DOHH2 (cell line): Measurements from ENCODE around the gene NPEPPS.
A peak's percentile ranks its signal among the peaks of the same experiment; 100 is the strongest.
"Not testable (repeated sequence)": the region's sequence is repeated elsewhere in the genome, so short reads cannot be mapped to it uniquely, and the experiment has no call there.

ENCODE experiments used
- H3F3A ChIP-seq: fragments of 200-600 bp; sonication (generic), shearing (Covaris generic); 2 replicates; pipeline ENCODE4 v1.6.0; 2016; ENCODE audit warnings: antibody characterized with exemption, mild to moderate bottlenecking; ENCODE audit not compliant: control insufficient read depth, insufficient read depth
- H3K27ac ChIP-seq: fragments of 200-600 bp; sonication (generic); 2 replicates; pipeline ENCODE4 v1.5.1; 2014; ENCODE audit warnings: low read depth, mild to moderate bottlenecking, low read length, moderate library complexity
- H3K27me3 ChIP-seq: fragments of 200-600 bp; sonication (generic); 2 replicates; pipeline ENCODE4 v1.6.1; 2014; ENCODE audit warnings: mild to moderate bottlenecking, low read length, mixed read lengths; ENCODE audit not compliant: control insufficient read depth
- H3K36me3 ChIP-seq: fragments of 200-600 bp; sonication (generic); 2 replicates; pipeline ENCODE4 v1.6.1; 2014; ENCODE audit warnings: mild to moderate bottlenecking, low read length, moderate library complexity, mixed read lengths; ENCODE audit not compliant: control insufficient read depth
- H3K4me1 ChIP-seq: fragments of 200-600 bp; sonication (generic); 2 replicates; pipeline ENCODE4 v1.6.1; 2014; ENCODE audit warnings: mild to moderate bottlenecking, low read length, mixed read lengths; ENCODE audit not compliant: control insufficient read depth
- H3K4me2 ChIP-seq: fragments of 200-600 bp; sonication (generic); 2 replicates; pipeline ENCODE4 v1.6.0; 2014; ENCODE audit warnings: mild to moderate bottlenecking, low read length, moderate library complexity
- H3K4me3 ChIP-seq: fragments of 200-600 bp; sonication (generic); 2 replicates; pipeline ENCODE4 v1.5.1; 2014; ENCODE audit warnings: mild to moderate bottlenecking, low read length, mixed read lengths
- H3K79me2 ChIP-seq: fragments of 200-600 bp; sonication (generic); 2 replicates; pipeline ENCODE4 v1.6.1; 2014; ENCODE audit warnings: mild to moderate bottlenecking, low read length, mixed read lengths; ENCODE audit not compliant: control insufficient read depth
- H3K9me2 ChIP-seq: fragments of 200-600 bp; sonication (generic); replicated peaks from 2 replicates; pipeline ENCODE4 v1.6.1; 2014; ENCODE audit warnings: mild to moderate bottlenecking, low read length, mixed read lengths; ENCODE audit not compliant: control insufficient read depth
- H3K9me3 ChIP-seq: fragments of 200-600 bp; sonication (generic); 2 replicates; pipeline ENCODE4 v1.6.1; 2014; ENCODE audit warnings: antibody characterized with exemption, low read length, mixed read lengths; ENCODE audit not compliant: control insufficient read depth, insufficient read depth
- H4K20me1 ChIP-seq: fragments of 200-600 bp; sonication (generic); 2 replicates; pipeline ENCODE4 v1.6.0; 2014; ENCODE audit warnings: low read depth, mild to moderate bottlenecking, antibody characterized with exemption, low read length, moderate library complexity; ENCODE audit not compliant: control insufficient read depth, insufficient read depth
- TF ChIP-seq, protein P1 (sequence below): fragments of 200-600 bp; sonication (generic); IDR thresholded peaks from one replicate; pipeline ENCODE4 v1.5.1; 2014; ENCODE audit warnings: antibody characterized with exemption, mild to moderate bottlenecking, low read depth, low read length; ENCODE audit not compliant: poor library complexity, severe bottlenecking

NPEPPS gene, protein sequence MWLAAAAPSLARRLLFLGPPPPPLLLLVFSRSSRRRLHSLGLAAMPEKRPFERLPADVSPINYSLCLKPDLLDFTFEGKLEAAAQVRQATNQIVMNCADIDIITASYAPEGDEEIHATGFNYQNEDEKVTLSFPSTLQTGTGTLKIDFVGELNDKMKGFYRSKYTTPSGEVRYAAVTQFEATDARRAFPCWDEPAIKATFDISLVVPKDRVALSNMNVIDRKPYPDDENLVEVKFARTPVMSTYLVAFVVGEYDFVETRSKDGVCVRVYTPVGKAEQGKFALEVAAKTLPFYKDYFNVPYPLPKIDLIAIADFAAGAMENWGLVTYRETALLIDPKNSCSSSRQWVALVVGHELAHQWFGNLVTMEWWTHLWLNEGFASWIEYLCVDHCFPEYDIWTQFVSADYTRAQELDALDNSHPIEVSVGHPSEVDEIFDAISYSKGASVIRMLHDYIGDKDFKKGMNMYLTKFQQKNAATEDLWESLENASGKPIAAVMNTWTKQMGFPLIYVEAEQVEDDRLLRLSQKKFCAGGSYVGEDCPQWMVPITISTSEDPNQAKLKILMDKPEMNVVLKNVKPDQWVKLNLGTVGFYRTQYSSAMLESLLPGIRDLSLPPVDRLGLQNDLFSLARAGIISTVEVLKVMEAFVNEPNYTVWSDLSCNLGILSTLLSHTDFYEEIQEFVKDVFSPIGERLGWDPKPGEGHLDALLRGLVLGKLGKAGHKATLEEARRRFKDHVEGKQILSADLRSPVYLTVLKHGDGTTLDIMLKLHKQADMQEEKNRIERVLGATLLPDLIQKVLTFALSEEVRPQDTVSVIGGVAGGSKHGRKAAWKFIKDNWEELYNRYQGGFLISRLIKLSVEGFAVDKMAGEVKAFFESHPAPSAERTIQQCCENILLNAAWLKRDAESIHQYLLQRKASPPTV

DNA sequence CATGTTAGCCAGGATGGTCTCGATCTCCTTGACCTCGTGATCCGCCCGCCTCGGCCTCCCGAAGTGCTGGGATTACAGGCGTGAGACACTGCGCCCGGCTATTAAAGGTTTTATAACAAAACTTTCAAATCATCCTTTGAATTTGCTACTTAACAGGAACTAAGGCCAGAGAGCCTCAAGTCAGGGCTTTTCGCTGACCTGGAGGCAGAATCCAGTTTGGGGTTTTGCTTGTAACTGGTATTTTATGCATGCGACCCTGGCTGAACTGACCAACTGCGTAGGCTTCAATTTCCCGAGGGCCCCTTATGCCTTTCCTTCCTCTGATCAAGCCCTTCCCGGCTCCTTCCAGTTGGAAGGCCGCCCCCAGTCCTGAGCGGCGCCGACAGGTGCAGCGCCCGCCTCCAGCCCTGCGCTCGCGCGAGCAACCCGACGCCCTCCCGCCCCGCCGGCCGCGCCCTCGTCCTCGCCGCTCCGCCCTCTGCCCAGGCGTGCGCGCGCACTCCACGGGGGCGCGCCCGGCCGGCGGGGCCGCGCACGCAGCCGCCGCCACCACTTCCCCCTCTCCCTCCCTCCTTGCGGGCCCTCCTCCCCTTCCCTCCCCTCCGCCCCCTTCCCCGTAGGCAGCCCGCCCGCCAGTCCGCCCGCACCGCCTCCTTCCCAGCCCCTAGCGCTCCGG is at the start of gene NPEPPS:
TSS of gene NPEPPS (plus strand) at position 552 of the 676 bp plus-strand sequence. CDS start 193 bp downstream, outside the sequence.
- peak within 1 kb of the TSS; percentile 46 for H3K27ac ChIP-seq
- H3K27me3 ChIP-seq, H3K9me3 ChIP-seq, H3K36me3 ChIP-seq, H3K9me2 ChIP-seq, H4K20me1 ChIP-seq, H3F3A ChIP-seq, H3K4me1 ChIP-seq: not testable (repeated sequence)
- peaks cover 30% of the 10 kb centered on the region for H3K79me2 ChIP-seq
- H3K4me3 ChIP-seq = peak within 1 kb of the TSS; percentile 79
- peak within 1 kb of the TSS; percentile 68 for H3K4me2 ChIP-seq

DNA sequence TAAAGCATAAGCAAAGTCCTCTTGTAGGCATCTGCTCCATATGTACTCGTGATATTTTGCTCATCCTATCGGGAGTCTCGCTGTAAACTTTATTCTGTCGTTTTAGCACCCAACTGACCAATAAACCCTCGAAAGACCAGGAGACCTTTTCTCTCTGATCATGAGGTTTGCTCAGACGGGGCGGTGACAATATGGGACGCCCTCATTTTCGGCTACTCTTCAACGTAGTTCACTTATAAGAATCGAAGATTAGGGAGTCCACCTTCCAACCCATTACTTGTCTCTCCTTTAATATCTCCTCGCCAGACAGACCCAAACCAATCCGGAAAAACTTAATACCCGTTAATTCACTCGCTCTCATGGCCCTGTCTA is 39.1 kb upstream of the NPEPPS start:
- Histone ChIP-seq H3K4me2 (peak overlapping the region; percentile 51), H3K4me1 (peaks cover 10% of the 10 kb centered on the region), H3K4me3 (peak overlapping the region; percentile 67)
- H4K20me1 ChIP-seq, H3K36me3 ChIP-seq, H3K9me3 ChIP-seq, H3F3A ChIP-seq, H3K79me2 ChIP-seq, H3K27me3 ChIP-seq, H3K9me2 ChIP-seq, H3K27ac ChIP-seq: not testable (repeated sequence)

DNA sequence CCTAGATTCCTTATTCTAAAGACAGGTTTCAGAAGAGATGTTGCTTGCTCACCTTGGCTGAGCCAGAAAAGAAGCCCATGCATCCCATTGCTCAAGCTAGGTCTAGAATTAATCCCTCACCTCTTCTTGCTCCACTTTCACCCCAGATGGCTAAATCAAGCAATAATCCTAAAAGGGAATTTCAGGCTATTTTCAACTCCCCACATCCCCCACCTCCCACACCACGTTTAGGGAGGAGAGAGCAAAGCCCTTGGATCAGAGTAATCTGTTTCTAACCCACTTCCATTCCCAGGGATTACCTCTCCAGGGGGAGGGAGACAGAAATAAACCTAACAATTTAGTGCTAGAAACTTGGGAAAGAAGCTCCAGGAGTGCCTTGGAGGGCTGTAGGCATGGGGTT is 31.8 kb upstream of the NPEPPS start:
- not testable (repeated sequence) for H3F3A ChIP-seq, H3K4me2 ChIP-seq, H3K79me2 ChIP-seq, H3K4me1 ChIP-seq, H3K4me3 ChIP-seq, H4K20me1 ChIP-seq, H3K9me3 ChIP-seq, H3K36me3 ChIP-seq, H3K27ac ChIP-seq, H3K27me3 ChIP-seq, H3K9me2 ChIP-seq

DNA sequence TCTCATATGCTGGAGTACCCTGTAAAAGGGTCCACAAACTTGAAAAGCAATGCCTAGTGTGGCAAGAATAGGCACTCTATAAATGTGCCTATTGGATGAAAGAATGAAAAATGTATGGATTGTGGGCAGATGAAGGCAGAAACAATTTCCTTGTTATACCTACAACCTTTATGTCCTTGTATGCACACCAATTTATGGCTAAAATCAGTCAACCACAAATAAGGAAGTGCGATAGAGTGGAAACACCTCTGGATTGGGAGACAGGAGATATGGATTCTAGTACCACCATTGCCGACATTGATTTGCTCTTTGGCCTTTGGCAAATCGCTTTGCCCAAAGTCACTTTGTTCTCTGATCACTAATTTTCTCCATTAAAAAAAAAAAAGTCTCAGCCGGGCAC is 31.4 kb upstream of the NPEPPS start:
- H3K4me1 ChIP-seq, H3K9me3 ChIP-seq, H3K9me2 ChIP-seq, H3K27me3 ChIP-seq, H4K20me1 ChIP-seq, H3K4me3 ChIP-seq, H3K27ac ChIP-seq, H3F3A ChIP-seq, H3K79me2 ChIP-seq, H3K36me3 ChIP-seq, H3K4me2 ChIP-seq: not testable (repeated sequence)

DNA sequence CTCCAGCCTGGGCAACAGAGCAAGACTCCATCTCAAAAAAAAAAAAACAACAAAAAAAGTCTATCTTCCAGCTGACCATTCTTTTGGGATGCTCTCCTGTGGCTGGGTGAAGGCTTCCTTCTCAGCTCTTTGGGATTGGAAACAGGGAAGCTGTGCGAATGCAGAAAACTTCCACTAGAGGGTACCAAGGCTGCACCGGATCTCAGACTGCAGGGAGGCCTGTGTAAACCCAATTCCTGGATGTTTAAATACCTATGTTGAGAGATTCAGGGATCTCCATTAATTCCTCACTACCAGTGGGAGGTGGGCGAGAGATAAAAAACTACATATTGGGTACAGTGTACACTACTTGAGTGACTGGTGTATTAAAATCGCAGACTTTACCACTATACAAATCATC is 30.3 kb upstream of the NPEPPS start:
- not testable (repeated sequence) for H3K27ac ChIP-seq, H3K9me2 ChIP-seq, H3K79me2 ChIP-seq, H3K27me3 ChIP-seq, H3K36me3 ChIP-seq, H3K4me3 ChIP-seq, H3K4me1 ChIP-seq, H4K20me1 ChIP-seq, H3K4me2 ChIP-seq, H3F3A ChIP-seq, H3K9me3 ChIP-seq
- TF ChIP-seq, protein P1, sequence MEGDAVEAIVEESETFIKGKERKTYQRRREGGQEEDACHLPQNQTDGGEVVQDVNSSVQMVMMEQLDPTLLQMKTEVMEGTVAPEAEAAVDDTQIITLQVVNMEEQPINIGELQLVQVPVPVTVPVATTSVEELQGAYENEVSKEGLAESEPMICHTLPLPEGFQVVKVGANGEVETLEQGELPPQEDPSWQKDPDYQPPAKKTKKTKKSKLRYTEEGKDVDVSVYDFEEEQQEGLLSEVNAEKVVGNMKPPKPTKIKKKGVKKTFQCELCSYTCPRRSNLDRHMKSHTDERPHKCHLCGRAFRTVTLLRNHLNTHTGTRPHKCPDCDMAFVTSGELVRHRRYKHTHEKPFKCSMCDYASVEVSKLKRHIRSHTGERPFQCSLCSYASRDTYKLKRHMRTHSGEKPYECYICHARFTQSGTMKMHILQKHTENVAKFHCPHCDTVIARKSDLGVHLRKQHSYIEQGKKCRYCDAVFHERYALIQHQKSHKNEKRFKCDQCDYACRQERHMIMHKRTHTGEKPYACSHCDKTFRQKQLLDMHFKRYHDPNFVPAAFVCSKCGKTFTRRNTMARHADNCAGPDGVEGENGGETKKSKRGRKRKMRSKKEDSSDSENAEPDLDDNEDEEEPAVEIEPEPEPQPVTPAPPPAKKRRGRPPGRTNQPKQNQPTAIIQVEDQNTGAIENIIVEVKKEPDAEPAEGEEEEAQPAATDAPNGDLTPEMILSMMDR = peak; percentile 46

DNA sequence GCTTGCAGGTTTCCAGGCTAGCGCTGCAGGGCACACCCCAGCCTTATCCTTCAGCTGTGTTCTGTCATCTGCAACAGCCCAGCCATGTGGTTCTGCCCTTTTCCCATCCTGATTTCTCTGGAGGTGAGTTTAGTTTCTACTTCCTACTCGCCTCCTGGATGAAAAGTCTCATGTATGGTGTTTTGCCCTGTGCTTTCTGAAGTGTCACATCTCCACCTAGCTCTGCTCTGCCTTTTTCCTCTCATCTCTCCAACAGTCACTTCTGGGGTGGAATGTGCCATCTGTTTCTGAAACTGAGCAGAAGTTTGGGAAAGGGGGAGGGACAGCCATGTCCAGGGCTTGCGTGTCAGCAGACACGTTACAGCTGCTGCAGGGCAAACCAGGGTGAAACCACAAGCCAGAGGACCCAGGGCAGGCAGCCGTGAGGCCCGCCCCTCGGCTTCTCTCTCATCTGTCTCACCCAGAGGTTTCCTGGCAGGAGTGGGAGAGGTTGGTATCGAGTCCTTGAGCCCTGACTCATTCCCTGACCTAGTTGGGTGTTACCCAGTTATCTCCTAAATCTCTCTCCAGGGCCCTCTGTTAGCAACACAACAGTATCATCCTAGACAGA is 28.7 kb upstream of the NPEPPS start:
- not testable (repeated sequence) for H3K4me3 ChIP-seq, H3K9me3 ChIP-seq, H3F3A ChIP-seq, H3K27ac ChIP-seq, H3K4me2 ChIP-seq, H3K4me1 ChIP-seq, H3K36me3 ChIP-seq, H4K20me1 ChIP-seq, H3K79me2 ChIP-seq, H3K9me2 ChIP-seq, H3K27me3 ChIP-seq
